ENCODE data around the gene RTN4.
A peak's percentile ranks its signal among the peaks of the same experiment; 100 is the strongest.
"Not testable (repeated sequence)": the region's sequence is repeated elsewhere in the genome, so short reads cannot be mapped to it uniquely, and the experiment has no call there.

Gene RTN4

GRCh38 chr2:55063226-55063625, 13.0 kb upstream of the RTN4 start:
- no peak for DNase-seq

- DNase-seq, result no peak
These were observed 12.5 kb upstream of the RTN4 start for GRCh38 chr2:55062754-55063153.

GRCh38 chr2:55061523-55062344, 11.5 kb upstream of the RTN4 start:
- DNase-seq, result no peak

GRCh38 chr2:55059793-55060192, 9.5 kb upstream of the RTN4 start:
- DNase-seq, result no peak

GRCh38 chr2:55057474-55057873, 7.2 kb upstream of the RTN4 start:
- no peak for DNase-seq

- no peak for DNase-seq
These were observed 5.8 kb upstream of the RTN4 start for GRCh38 chr2:55056024-55056521.

- DNase-seq, result peak; percentile 25
These were observed 4.0 kb upstream of the RTN4 start for GRCh38 chr2:55054106-55054875.

GRCh38 chr2:55053225-55053624, 3.0 kb upstream of the RTN4 start:
- DNase-seq, result not testable (repeated sequence)

GRCh38 chr2:55052129-55053061, 2.1 kb upstream of the RTN4 start:
- DNase-seq, result no peak

GRCh38 chr2:55051026-55051866, 995 bp upstream of the RTN4 start:
- peak; percentile 41 for DNase-seq

GRCh38 chr2:55049821-55050099, 491 bp downstream of the RTN4 start:
- DNase-seq, result no peak

GRCh38 chr2:55049043-55049820, 1.0 kb downstream of the RTN4 start:
- peak; percentile 72 for DNase-seq

- DNase-seq, result no peak
These were observed 1.7 kb downstream of the RTN4 start for GRCh38 chr2:55048508-55049042.

- DNase-seq, result no peak
These were observed 2.5 kb downstream of the RTN4 start for GRCh38 chr2:55047677-55048299.

GRCh38 chr2:55045780-55046179, 4.5 kb downstream of the RTN4 start:
- no peak for DNase-seq

- no peak for DNase-seq
These were observed 6.4 kb downstream of the RTN4 start for GRCh38 chr2:55043841-55044240.

GRCh38 chr2:55038428-55038827, 11.8 kb downstream of the RTN4 start:
- no peak for DNase-seq

- no peak for DNase-seq
These were observed 14.5 kb downstream of the RTN4 start for GRCh38 chr2:55035716-55036115.

- DNase-seq, result no peak
These were observed 16.3 kb downstream of the RTN4 start for GRCh38 chr2:55033921-55034320.

GRCh38 chr2:55033076-55033742, 17.0 kb downstream of the RTN4 start:
- no peak for DNase-seq

Data from activated CD4-positive, alpha-beta T cell treated with anti-CD3 and anti-CD28 coated beads, Interleukin-2, amount 50 U/mL, for 16 hours (primary cell).